A673 (cell line): ENCODE measurements around the gene RBM46.

Source experiments
- CTCF ChIP-seq: fragments of 300-800, 200-600 bp; sonication (generic); conservative IDR thresholded peaks from 2 replicates; pipeline ENCODE4 v1.5.1; 2017; ENCODE audit warnings: low read depth, mild to moderate bottlenecking, antibody characterized with exemption, low read length, moderate library complexity, mixed read lengths
- EZH2 ChIP-seq: fragments of 200-600 bp; sonication (generic); IDR thresholded peaks from 2 replicates; pipeline ENCODE4 v1.6.1; 2017; ENCODE audit warnings: borderline replicate concordance, low read depth, mild to moderate bottlenecking, mixed read lengths, antibody characterized with exemption, low read length; ENCODE audit not compliant: poor library complexity, severe bottlenecking

DNA sequence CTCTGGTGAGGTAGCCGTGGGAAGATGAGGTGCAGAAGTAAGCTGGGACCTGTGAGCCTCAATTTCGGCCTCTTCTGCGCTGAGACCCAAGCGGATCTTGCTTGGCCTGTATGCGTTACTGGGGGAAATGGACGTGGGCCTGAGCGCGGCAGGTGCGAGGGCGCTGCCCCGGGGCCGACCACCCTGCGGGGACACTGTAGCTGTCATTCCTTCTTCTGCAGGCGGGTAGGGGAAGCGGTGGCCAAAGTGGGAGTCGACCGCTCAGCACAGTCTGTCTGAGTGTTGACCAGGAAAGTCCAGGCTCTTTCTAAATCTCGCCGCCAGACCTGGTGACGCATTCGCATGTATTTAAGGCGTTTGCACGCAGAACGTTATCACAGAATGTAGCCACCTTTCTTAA, 40.6 kb upstream of the RBM46 start:
- TF ChIP-seq CTCF: no peak
- TF ChIP-seq EZH2: no peak
